Osteoblast (primary cell): ENCODE measurements around the gene SHROOM2. TPM values are rescaled to one million over a fixed set of nuclear protein-coding genes. Genes with fewer than 3 reads are reported as not detected.

Experiments
- DNase-seq: peaks from one replicate; pipeline ENCODE4 v3.0.0; 2011; ENCODE audit warnings: low spot score, mixed read lengths; ENCODE audit not compliant: insufficient read length; ENCODE audit errors: missing footprints
- H2AFZ ChIP-seq: 2 replicates; pipeline ENCODE4 v1.6.0; 2011; ENCODE audit warnings: mild to moderate bottlenecking, low read length
- H3K27ac ChIP-seq: 2 replicates; pipeline ENCODE4 v1.5.1; 2011; ENCODE audit warnings: mild to moderate bottlenecking, low read depth, low read length, moderate library complexity
- H3K27me3 ChIP-seq: 2 replicates; pipeline ENCODE4 v1.6.0; 2012; ENCODE audit warnings: mild to moderate bottlenecking, control low read depth, inconsistent platforms, low read length, moderate library complexity; ENCODE audit not compliant: insufficient read depth
- H3K36me3 ChIP-seq: 2 replicates; pipeline ENCODE4 v1.5.1; 2011; ENCODE audit warnings: mild to moderate bottlenecking, low read length, control low read depth, moderate library complexity; ENCODE audit not compliant: insufficient read depth
- H3K4me1 ChIP-seq: 2 replicates; pipeline ENCODE4 v1.5.1; 2011; ENCODE audit warnings: mild to moderate bottlenecking, low read length, control low read depth, moderate library complexity; ENCODE audit not compliant: insufficient read depth
- H3K4me2 ChIP-seq: 2 replicates; pipeline ENCODE4 v1.6.0; 2011; ENCODE audit warnings: mild to moderate bottlenecking, low read length; ENCODE audit not compliant: insufficient read depth
- H3K4me3 ChIP-seq: fragments of 200-600 bp; sonication (generic); 3 replicates; pipeline ENCODE4 v1.5.1; 2012; ENCODE audit warnings: mild to moderate bottlenecking, low read length, inconsistent platforms; ENCODE audit not compliant: insufficient read depth
- H3K79me2 ChIP-seq: 2 replicates; pipeline ENCODE4 v1.6.0; 2012; ENCODE audit warnings: mild to moderate bottlenecking, low read length, control low read depth, inconsistent platforms; ENCODE audit not compliant: insufficient read depth
- H3K9me3 ChIP-seq: 2 replicates; pipeline ENCODE4 v1.5.1; 2011; ENCODE audit warnings: low read depth, low read length, control low read depth
- H4K20me1 ChIP-seq: 2 replicates; pipeline ENCODE4 v1.6.0; 2012; ENCODE audit warnings: mild to moderate bottlenecking, low read length, control low read depth; ENCODE audit not compliant: insufficient read depth
- total RNA-seq: library from RNA; depleted of rRNA; stranded (reverse); fragments of >200 nt; gene quantifications from 2 replicates; pipeline ENCODE4 v1.2.3, GENCODE V29; 2012
- TF ChIP-seq, protein P1 (sequence below): IDR thresholded peaks from 2 replicates; pipeline ENCODE4 v1.5.1; 2011; ENCODE audit warnings: mild to moderate bottlenecking, low read depth, low read length, moderate library complexity; ENCODE audit errors: extremely low read depth

Gene SHROOM2
- total RNA-seq, 1 donor, result 8.0 TPM

DNA sequence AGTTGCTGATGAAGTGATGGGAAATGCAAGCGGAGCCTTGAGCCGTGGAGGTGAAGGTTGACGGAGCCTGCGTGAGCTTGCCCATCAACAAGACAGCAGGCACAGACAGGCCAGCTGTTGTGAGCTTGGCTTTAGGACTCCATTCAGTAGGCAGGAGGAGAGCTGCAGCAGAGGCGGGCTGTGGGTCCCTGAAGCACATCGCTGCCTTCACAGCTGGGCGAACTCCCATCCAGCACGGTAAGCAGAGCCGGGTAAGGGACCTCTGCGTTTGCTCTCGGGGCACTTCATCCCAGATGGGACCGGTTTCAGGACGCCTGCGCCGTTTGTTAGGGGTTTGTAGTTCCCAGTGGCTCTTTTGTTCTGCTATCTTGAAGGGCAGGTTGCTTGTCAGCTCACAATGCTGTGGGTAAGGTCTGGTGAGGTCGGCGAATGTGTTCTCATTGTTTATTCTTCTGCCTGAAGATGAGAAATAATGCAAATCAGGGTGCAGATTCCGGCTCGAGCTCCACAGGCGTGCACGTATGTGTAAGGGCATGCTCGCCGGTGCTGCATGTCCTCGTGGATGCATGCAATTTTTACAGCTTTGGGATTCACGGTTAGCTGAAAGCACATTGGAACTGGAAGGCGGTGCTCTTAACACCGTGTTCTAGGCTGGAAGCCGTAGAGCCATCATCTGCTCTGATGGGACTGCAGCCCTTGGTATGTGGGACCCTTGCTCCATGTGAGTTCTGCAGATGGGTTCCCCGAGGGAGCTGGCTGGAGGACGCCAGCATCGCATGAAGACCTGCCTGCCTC lies 126.3 kb downstream of the SHROOM2 start:
- no peak overlapping the region for H2AFZ ChIP-seq
- H4K20me1 ChIP-seq, result no peaks in the 10 kb centered on the region
- no peak overlapping the region for H3K4me3 ChIP-seq
- peaks cover 19% of the 10 kb centered on the region for H3K4me1 ChIP-seq
- TF ChIP-seq, protein P1, sequence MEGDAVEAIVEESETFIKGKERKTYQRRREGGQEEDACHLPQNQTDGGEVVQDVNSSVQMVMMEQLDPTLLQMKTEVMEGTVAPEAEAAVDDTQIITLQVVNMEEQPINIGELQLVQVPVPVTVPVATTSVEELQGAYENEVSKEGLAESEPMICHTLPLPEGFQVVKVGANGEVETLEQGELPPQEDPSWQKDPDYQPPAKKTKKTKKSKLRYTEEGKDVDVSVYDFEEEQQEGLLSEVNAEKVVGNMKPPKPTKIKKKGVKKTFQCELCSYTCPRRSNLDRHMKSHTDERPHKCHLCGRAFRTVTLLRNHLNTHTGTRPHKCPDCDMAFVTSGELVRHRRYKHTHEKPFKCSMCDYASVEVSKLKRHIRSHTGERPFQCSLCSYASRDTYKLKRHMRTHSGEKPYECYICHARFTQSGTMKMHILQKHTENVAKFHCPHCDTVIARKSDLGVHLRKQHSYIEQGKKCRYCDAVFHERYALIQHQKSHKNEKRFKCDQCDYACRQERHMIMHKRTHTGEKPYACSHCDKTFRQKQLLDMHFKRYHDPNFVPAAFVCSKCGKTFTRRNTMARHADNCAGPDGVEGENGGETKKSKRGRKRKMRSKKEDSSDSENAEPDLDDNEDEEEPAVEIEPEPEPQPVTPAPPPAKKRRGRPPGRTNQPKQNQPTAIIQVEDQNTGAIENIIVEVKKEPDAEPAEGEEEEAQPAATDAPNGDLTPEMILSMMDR, result no peak
- peaks cover 56% of the 10 kb centered on the region for H3K79me2 ChIP-seq
- no peak for DNase-seq
- H3K4me2 ChIP-seq, result no peak overlapping the region
- no peaks in the 10 kb centered on the region for H3K27me3 ChIP-seq
- H3K9me3 ChIP-seq, result no peaks in the 10 kb centered on the region
- no peak overlapping the region for H3K27ac ChIP-seq
- H3K36me3 ChIP-seq, result no peaks in the 10 kb centered on the region

DNA sequence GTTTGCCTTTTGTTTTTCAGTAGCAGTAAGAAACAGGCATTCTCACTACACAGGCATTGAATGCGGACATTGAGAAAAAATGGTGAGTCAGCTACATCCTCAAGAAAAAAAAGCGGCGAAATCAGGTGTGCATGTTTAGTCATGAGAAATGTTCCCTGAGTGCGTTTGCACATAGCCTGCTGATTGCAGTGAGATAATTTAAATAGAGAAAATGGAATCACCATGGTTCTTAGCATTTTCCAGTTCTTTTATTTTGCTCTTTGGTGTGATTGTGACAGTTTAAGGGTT lies 126.9 kb downstream of the SHROOM2 start:
- no peak for DNase-seq
- H3K9me3 ChIP-seq, result no peaks in the 10 kb centered on the region
- no peak overlapping the region for H3K27ac ChIP-seq
- H3K79me2 ChIP-seq, result peaks cover 61% of the 10 kb centered on the region
- no peak overlapping the region for H3K4me3 ChIP-seq
- H4K20me1 ChIP-seq, result no peaks in the 10 kb centered on the region
- no peaks in the 10 kb centered on the region for H3K36me3 ChIP-seq
- H3K4me2 ChIP-seq, result no peak overlapping the region
- H2AFZ ChIP-seq, result no peak overlapping the region
- no peaks in the 10 kb centered on the region for H3K27me3 ChIP-seq
- peaks cover 19% of the 10 kb centered on the region for H3K4me1 ChIP-seq
- TF ChIP-seq, protein P1, result no peak

DNA sequence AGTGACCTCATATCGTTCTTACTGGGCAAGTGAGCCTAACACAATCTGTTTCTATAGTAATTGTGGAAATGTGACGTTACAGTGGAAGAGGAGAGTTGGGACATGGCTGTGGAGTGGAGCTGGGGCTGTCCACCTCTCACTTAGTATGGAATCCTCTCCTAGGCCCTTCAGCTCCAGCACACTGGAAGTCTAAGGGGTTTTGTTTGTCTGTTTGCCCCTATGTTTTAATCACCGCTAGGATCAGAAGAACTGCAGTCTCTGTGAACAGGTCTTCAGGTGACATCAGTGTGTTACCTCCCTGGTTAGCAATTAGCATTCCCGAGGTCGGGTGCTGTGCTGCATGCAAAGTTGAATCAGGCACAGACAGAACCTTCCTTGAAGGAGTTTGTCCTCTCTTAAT lies 131.6 kb downstream of the SHROOM2 start:
- no peak for DNase-seq
- H3K9me3 ChIP-seq, result no peaks in the 10 kb centered on the region
- H3K36me3 ChIP-seq, result no peaks in the 10 kb centered on the region
- no peaks in the 10 kb centered on the region for H3K4me1 ChIP-seq
- H2AFZ ChIP-seq, result no peak overlapping the region
- no peak overlapping the region for H3K27ac ChIP-seq
- no peak overlapping the region for H3K4me2 ChIP-seq
- peaks cover 62% of the 10 kb centered on the region for H3K79me2 ChIP-seq
- H3K27me3 ChIP-seq, result no peaks in the 10 kb centered on the region
- H4K20me1 ChIP-seq, result peaks cover 3% of the 10 kb centered on the region
- TF ChIP-seq, protein P1, result no peak
- no peak overlapping the region for H3K4me3 ChIP-seq

DNA sequence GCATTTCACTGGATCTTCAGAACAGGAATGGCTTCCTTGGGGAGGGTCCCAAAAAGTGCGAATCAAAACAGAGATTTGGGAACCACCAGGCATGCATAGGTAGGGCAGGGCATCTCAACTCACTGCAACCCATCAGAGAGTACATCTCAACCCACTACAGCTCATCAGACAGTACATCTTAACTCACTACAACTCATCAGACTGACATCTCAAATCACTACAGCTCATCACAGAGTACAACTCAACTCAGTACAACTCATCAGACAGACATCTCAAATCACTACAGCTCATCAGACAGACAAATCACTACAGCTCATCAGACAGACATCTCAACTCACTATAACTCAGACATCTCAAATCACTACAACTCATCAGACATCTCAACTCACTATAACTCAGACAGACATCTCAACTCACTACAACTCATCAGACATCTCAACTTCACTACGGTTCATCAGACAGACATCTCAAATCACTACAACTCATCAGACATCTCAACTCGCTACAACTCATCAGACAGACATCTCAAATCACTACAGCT lies 133.5 kb downstream of the SHROOM2 start:
- peaks cover 46% of the 10 kb centered on the region for H3K79me2 ChIP-seq
- no peaks in the 10 kb centered on the region for H3K4me1 ChIP-seq
- no peaks in the 10 kb centered on the region for H3K36me3 ChIP-seq
- H4K20me1 ChIP-seq, result peaks cover 3% of the 10 kb centered on the region
- H3K27me3 ChIP-seq, result no peaks in the 10 kb centered on the region
- no peaks in the 10 kb centered on the region for H3K9me3 ChIP-seq
- TF ChIP-seq, protein P1, result no peak
- H3K4me2 ChIP-seq, result no peak overlapping the region
- no peak overlapping the region for H3K27ac ChIP-seq
- H3K4me3 ChIP-seq, result no peak overlapping the region
- DNase-seq, result no peak
- H2AFZ ChIP-seq, result no peak overlapping the region
